Measurements from ENCODE around the gene CNBP.
A peak's percentile ranks its signal among the peaks of the same experiment; 100 is the strongest.
"Not testable (repeated sequence)": the region's sequence is repeated elsewhere in the genome, so short reads cannot be mapped to it uniquely, and the experiment has no call there.

CNBP gene

DNA sequence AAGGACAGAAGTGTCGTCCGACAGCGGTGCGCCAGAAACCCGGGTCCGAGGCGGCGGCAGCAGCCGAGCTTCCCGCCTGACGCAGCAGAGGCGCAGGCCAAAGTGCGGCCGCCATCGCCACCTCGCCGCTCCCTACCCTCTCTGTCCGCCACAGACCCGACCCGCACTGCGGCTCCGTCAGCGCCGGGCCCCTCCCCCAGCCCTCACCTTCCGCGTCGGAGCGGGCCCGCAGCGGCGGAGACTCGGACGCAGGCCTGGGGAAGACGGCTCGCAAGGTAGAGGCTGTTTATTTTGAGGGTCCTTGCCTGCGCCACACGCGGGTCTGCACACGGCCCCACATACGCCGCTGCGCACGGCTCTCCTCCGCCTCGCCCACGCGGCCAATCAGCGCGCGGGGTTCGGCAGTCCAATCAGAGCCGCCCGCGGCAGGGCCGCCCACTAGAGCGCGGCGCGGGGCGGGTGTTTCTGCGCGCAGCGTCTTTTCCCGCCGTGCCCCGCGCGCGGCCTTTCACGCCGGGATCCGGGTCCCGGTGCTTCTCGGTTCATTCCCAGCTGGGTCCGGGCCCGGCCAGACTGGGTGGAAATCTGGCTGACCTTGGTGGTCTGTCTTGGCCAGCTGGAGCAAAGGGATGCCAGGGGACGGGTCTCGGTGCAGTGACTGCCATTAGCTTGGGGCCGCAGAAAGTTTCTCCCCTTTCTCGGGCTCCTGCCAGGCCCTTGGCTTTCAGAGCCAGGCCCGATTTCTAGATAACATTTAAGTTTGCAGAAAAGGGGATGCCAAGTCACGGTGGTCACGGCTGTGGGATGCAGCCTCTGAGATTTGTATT, at the start of gene CNBP:
Gene CNBP (minus strand): TSS at position 328 of the 827 bp plus-strand sequence. CDS start 12,139 bp downstream, outside the sequence.
- no peak for TF ChIP-seq CTCF (IDR thresholded peaks at IDR 0.05; ENCODE audit: borderline replicate concordance, control extremely low read depth, extremely low read depth, insufficient read depth, missing control alignments)
- in situ Hi-C loops (cut with MboI; ENCODE audit: low sequenced_read_pairs, unreplicated experiment), result no loop called here
- DNase-seq (ENCODE audit: low spot score), result peak; percentile 98

DNA sequence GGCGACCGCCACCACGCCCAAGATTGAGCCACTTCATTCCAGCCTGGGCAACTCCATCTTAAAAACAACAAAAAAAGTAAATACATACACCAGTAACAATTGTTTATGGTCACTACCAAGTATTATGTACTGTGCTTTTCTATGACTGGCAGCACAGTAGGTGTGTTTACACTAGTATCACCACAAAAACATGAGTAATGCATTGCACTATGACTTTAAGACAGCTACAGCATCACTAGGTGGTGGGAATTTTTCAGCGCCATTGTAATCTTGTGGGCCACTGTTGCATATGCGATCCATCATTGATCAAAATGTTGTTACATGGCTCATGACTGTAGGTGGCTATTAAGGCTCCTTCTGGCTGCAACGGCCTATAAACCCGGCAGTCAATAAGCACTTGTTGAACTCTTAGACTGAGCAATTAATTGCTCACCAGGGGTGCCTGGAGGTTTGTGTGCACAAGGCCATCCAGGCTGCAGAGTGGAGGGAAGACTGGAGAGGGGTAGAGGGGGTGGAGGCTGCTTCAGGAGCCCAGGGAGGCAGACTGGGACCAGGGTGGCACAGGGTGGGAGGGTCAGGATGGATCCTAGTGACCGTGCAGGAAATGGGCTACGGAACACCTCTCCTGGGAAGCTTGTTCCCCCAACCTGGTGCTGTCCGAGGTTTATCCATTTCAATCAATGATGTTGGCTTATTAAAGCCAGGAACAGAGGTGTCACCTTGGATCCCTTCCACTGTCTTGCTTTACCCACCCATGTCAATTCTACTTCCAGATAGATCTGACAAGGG, 47.8 kb upstream of the CNBP start:
- no peak for DNase-seq (ENCODE audit: low spot score)
- TF ChIP-seq CTCF (IDR thresholded peaks at IDR 0.05; ENCODE audit: borderline replicate concordance, control extremely low read depth, extremely low read depth, insufficient read depth, missing control alignments), result no peak
- in situ Hi-C loops (cut with MboI; ENCODE audit: low sequenced_read_pairs, unreplicated experiment), result no loop called here

DNA sequence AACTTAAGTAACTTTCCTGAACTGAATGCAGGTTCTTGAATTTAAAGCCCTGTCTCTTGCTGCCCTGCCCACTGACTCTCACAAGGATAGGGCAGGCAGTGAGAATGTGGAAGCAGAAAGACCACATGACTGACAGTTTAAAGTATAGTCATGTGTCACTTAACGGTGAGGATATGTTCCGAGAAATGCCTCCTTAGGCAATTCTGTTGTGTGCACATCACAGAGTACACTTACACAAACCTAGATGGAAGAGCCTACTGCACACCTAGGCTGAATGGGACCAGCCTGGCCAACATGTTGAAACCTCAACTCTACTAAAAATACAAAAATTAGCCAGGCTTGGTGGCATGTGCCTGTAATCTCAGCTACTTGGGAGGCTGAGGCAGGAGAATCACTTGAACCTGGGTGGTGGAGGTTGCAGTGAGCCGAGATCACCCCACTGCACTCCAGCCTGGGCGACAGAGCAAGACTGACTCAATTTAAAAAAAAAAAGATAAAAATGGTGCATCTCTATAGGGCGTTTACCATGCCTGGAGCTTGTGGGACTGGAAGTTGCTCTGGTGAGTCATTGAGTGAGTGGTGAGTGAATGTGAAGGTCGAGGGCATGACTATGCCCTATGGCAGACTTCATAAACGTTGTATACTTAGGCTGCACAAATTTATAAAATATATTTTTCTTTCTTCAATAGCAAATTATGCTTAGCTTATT, 46.8 kb upstream of the CNBP start:
- in situ Hi-C loops (cut with MboI; ENCODE audit: low sequenced_read_pairs, unreplicated experiment), result no loop called here
- no peak for DNase-seq (ENCODE audit: low spot score)
- TF ChIP-seq CTCF (IDR thresholded peaks at IDR 0.05; ENCODE audit: borderline replicate concordance, control extremely low read depth, extremely low read depth, insufficient read depth, missing control alignments), result no peak

- no peak for DNase-seq (ENCODE audit: low spot score)
- in situ Hi-C loops (cut with MboI; ENCODE audit: low sequenced_read_pairs, unreplicated experiment), result no loop called here
- TF ChIP-seq CTCF (IDR thresholded peaks at IDR 0.05; ENCODE audit: borderline replicate concordance, control extremely low read depth, extremely low read depth, insufficient read depth, missing control alignments), result no peak
Observed at GRCh38 chr3:129228891-129229585, 45.3 kb upstream of the CNBP start.

GRCh38 chr3:129226374-129226773, 42.7 kb upstream of the CNBP start:
- in situ Hi-C loops (cut with MboI; ENCODE audit: low sequenced_read_pairs, unreplicated experiment), result no loop called here
- DNase-seq (ENCODE audit: low spot score), result no peak
- TF ChIP-seq CTCF (IDR thresholded peaks at IDR 0.05; ENCODE audit: borderline replicate concordance, control extremely low read depth, extremely low read depth, insufficient read depth, missing control alignments), result no peak

- TF ChIP-seq CTCF (IDR thresholded peaks at IDR 0.05; ENCODE audit: borderline replicate concordance, control extremely low read depth, extremely low read depth, insufficient read depth, missing control alignments), result no peak
- DNase-seq (ENCODE audit: low spot score), result no peak
- in situ Hi-C loops (cut with MboI; ENCODE audit: low sequenced_read_pairs, unreplicated experiment), result no loop called here
Observed at GRCh38 chr3:129224984-129225393, 41.3 kb upstream of the CNBP start.

DNA sequence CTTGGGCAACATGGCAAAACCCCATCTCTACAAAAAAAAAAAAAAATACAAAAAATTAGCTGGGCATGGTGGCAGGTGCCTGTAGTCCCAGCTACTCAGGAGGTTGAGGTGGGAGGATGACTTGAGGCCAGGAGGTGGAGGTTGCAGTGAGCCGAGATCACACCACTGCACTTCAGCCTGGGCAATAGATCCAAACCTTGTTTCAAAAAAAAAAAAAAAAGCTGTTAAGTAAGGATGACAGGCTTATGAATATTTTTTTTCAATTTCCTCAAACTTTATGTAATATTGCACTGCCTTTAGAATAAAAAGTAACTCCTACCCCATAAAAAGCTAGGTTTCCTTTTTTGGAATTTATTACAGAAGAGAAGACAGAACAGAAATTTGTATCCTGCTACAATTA, 40.7 kb upstream of the CNBP start:
- DNase-seq (ENCODE audit: low spot score); in situ Hi-C loops (cut with MboI; ENCODE audit: low sequenced_read_pairs, unreplicated experiment): not testable (repeated sequence)

Data from GM13976 (cell line).